K562 (cell line): ENCODE data around the gene CCDC187. TPM values are rescaled to one million over a fixed set of nuclear protein-coding genes. Genes with fewer than 3 reads are reported as not detected.

ENCODE experiments used
- ATAC-seq: fragments of 200-7000 bp; cut with Tn5 transposase; 3 replicates; pipeline ENCODE4 v1.9.1; 2020; ENCODE audit warnings: moderate library complexity
- BruUV-seq: library from RNA; stranded (reverse); fragments of 400-500 nt; replicated peaks from 2 replicates; lab custom pipeline; 2021; lab: Mats Ljungman, UMichigan
- CTCF ChIA-PET: fragments of 300-600 bp; formaldehyde crosslinking; extraction: SDS; loops from one replicate; lab custom pipeline; 2021; ENCODE audit warnings: low intra/inter-chr PET ratio; lab: Yijun Ruan, JAX
- POLR2A ChIA-PET: fragments of 300-600, 350-650 bp; sonication (Branson Sonifier 250); formaldehyde crosslinking; extraction: SDS; loops from one replicate; lab custom pipeline; 2021; ENCODE audit warnings: antibody characterized with exemption, inconsistent platforms; lab: Yijun Ruan, JAX
- DNase-seq, 4 experiments: peaks; one replicate each; pipeline versions ENCODE4 v3.0.0 to v3.0.0-alpha.2; 2011 to 2018; ENCODE audit warnings: low spot score in 3 of 4, mixed read lengths in 3 of 4; ENCODE audit errors: extremely low read depth in 1 of 4
- FAIRE-seq: peaks from 2 replicates; lab custom pipeline; 2011; peaks lifted over from hg19 to GRCh38; lab: Jason Lieb, UNC
- H2AFZ ChIP-seq: 2 replicates; pipeline ENCODE4 v1.6.0; 2011; ENCODE audit warnings: low read depth, low read length, control low read depth, inconsistent platforms
- H3K27ac ChIP-seq: fragments of 200-600 bp; 3 replicates; pipeline ENCODE4 v1.8.0; 2011; ENCODE audit warnings: low read depth, mild to moderate bottlenecking, control low read depth, inconsistent platforms, low read length, moderate library complexity, mixed read lengths; ENCODE audit errors: extremely low read depth
- H3K27me3 ChIP-seq, 2 experiments: fragments of 300-600 bp in 1 of 2; 2 replicates in 1 of 2; 3 replicates in 1 of 2; pipeline versions ENCODE4 v1.6.0 to v1.8.0; 2011; ENCODE audit warnings: inconsistent platforms in 2 of 2, low read length in 2 of 2, mild to moderate bottlenecking in 1 of 2, mixed read lengths in 1 of 2, moderate library complexity in 1 of 2; ENCODE audit not compliant: control insufficient read depth in 2 of 2, insufficient read depth in 2 of 2
- H3K36me3 ChIP-seq: fragments of 300-600 bp; 3 replicates; pipeline ENCODE4 v1.8.0; 2011; ENCODE audit warnings: mild to moderate bottlenecking, low read length, inconsistent platforms; ENCODE audit not compliant: control insufficient read depth, insufficient read depth
- H3K4me1 ChIP-seq, 2 experiments: fragments of 200-600 bp in 1 of 2; replicated peaks in 1 of 2; 2 replicates in 1 of 2; 3 replicates in 1 of 2; pipeline versions ENCODE4 v1.5.1 to v1.8.0; 2011; ENCODE audit warnings: inconsistent platforms in 2 of 2, low read length in 2 of 2, mild to moderate bottlenecking in 1 of 2, mixed read lengths in 1 of 2, moderate library complexity in 1 of 2; ENCODE audit not compliant: control insufficient read depth in 2 of 2, insufficient read depth in 2 of 2
- H3K4me2 ChIP-seq: 2 replicates; pipeline ENCODE4 v1.6.1; 2011; ENCODE audit warnings: low read length, control low read depth, inconsistent platforms, mixed read lengths; ENCODE audit not compliant: insufficient read depth
- H3K4me3 ChIP-seq: fragments of 200-600 bp; sonication (generic), shearing (Covaris generic); 2 replicates; pipeline ENCODE4 v1.5.1; 2016; ENCODE audit warnings: control low read depth, inconsistent platforms
- H3K79me2 ChIP-seq: fragments of 200-600 bp; 3 replicates; pipeline ENCODE4 v1.8.0; 2011; ENCODE audit warnings: low read length, inconsistent platforms; ENCODE audit not compliant: control insufficient read depth, insufficient read depth
- H3K9ac ChIP-seq, 2 experiments: 2 replicates each; pipeline versions ENCODE4 v1.6.0 to v1.6.1; 2011; ENCODE audit warnings: low read depth in 2 of 2, low read length in 2 of 2, control low read depth in 1 of 2, inconsistent platforms in 1 of 2, mild to moderate bottlenecking in 1 of 2, mixed read lengths in 1 of 2; ENCODE audit not compliant: insufficient read depth in 1 of 2
- H3K9me1 ChIP-seq: one replicate; pipeline ENCODE4 v1.6.0; 2011; ENCODE audit warnings: inconsistent platforms, mild to moderate bottlenecking, low read length, moderate library complexity; ENCODE audit not compliant: control insufficient read depth, insufficient read depth
- H3K9me3 ChIP-seq: replicated peaks from 2 replicates; pipeline ENCODE4 v1.5.1; 2011; ENCODE audit warnings: low read depth, low read length, inconsistent platforms; ENCODE audit not compliant: control insufficient read depth, insufficient read depth
- H4K20me1 ChIP-seq: replicated peaks from 2 replicates; pipeline ENCODE4 v1.6.1; 2011; ENCODE audit warnings: low read length, inconsistent platforms, mixed read lengths; ENCODE audit not compliant: control insufficient read depth, insufficient read depth
- DACH1 ChIP-seq: fragments of 450-650 bp; IDR thresholded peaks from 2 replicates; pipeline ENCODE4 v1.6.1; 2018; ENCODE audit not compliant: partially characterized antibody
- DDX20 ChIP-seq: fragments of 450-650 bp; IDR thresholded peaks from 2 replicates; pipeline ENCODE4 v1.6.1; 2016; ENCODE audit warnings: missing genetic modification characterization, low read depth, mild to moderate bottlenecking, missing compliant biosample characterization, moderate library complexity
- EGR1 ChIP-seq: fragments of 450-650 bp; conservative IDR thresholded peaks from 2 replicates; pipeline ENCODE4 v1.6.1; 2017; ENCODE audit warnings: mild to moderate bottlenecking
- KDM1A ChIP-seq, 2 experiments: fragments of 450-650 bp; IDR thresholded peaks; 2 replicates each; pipeline ENCODE4 v1.6.1; 2016; ENCODE audit warnings: mild to moderate bottlenecking in 2 of 2
- ZNF830 ChIP-seq: fragments of 250-450 bp; sonication (Bioruptor Pico); IDR thresholded peaks from 2 replicates; pipeline ENCODE4 v1.5.0; 2021; ENCODE audit warnings: mild to moderate bottlenecking
- ZZZ3 ChIP-seq: fragments of 450-650 bp; IDR thresholded peaks from 2 replicates; pipeline ENCODE4 v1.6.1; 2016; ENCODE audit warnings: antibody characterized with exemption, mild to moderate bottlenecking, moderate library complexity
- WGBS: fragments of 100-300 bp; shearing (Covaris generic); methylation state at CpG from one replicate; pipeline ENCODE4 v1.1.6; 2016; ENCODE audit warnings: low coverage, mixed read lengths; ENCODE audit not compliant: insufficient coverage; ENCODE audit errors: missing lambda C conversion rate; 5-methylcytosine and 5-hydroxymethylcytosine counted together
- in situ Hi-C: fragments of 300-500 bp; cut with MboI; formaldehyde crosslinking; loops from 4 replicates; pipeline ENCODE4 v1.15.0; 2018; ENCODE audit warnings: inconsistent platforms, mixed read lengths
- intact Hi-C: fragments of 100-400 bp; cut with micrococcal nuclease; formaldehyde crosslinking; loops from 2 replicates; pipeline ENCODE4 v1.14.2; 2022
- polyA plus RNA-seq, 8 experiments: library from polyadenylated mRNA; depleted of rRNA in 4 of 8; stranded (reverse) in 5 of 8; unstranded in 3 of 8; fragments of >200 nt; fragmentation: Nextera tagmentation in 2 of 8; fragmentation: Illumina TruSeq in 1 of 8; extraction: Ambion mirVana in 2 of 8; extraction: Trizol in 1 of 8; gene quantifications; 2 replicates each; pipeline versions ENCODE4 v1.2.1 to v1.2.3, GENCODE V29; 2011 to 2014; ENCODE audit warnings: inconsistent platforms in 1 of 8, missing spikeins in 1 of 8
- total RNA-seq, 7 experiments: library from RNA; depleted of rRNA in 6 of 7; stranded (reverse); fragments of >200 nt in 6 of 7; fragmentation: Illumina TruSeq in 2 of 7; extraction: Trizol in 2 of 7; gene quantifications; 2 replicates each; pipeline versions ENCODE4 v1.2.1 to v1.2.3, GENCODE V29; 2011 to 2021; ENCODE audit warnings: low replicate concordance in 1 of 7

Gene CCDC187
- total and polyA plus RNA-seq, 9 of the 15 experiments (the other 6 are each of a cell fraction or from before 2014, with no cell fraction given), result not detected

DNA sequence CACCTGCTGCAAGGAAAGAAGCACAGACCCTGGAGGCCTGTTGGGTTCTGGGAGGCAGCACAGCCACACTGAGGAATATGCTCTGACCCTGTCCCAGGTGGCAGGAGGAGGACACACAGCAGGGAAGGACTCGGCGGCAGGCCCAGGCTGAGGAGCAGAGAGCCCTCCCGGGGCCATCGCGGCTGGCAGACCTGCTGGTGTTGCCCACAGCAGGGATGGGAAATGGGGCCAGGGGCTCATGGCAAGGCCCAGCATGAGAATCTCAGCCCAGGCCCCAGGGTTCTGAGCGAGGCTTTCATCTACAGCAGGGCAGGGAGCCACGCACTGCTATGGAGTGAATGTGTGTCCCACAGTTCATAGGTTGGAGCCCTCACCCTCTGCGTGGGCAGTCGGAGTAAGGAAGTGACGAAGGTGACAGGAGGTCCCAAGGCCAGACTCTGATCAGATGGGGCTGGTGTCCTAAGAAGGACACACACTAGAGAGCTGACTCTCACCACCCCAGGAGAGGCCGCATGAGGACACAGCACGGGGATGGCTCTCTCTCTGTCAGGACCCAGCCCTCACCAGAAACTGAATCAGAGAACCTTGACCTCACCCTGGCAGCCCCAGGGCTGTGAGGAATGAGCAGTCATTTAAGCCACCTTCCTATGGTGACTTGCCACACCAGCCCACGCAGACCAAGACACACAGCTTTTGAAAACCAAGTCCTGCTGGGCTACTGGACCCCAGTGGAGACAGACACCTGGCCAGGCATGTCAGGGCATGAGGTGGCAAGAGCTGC, 13.2 kb upstream of the CCDC187 start:
- no peak for ATAC-seq
- H3K4me1 ChIP-seq, result peaks cover 0 to 30% of the 10 kb centered on the region in 2 experiments; a peak in 2 of 5 replicates
- no peaks in the 10 kb centered on the region for H3K79me2 ChIP-seq
- DNase-seq, result no peak
- 9% methylated on average over 13 of the region's 13 CpGs for whole genome bisulfite sequencing
- no peaks in the 10 kb centered on the region for H3K9me1 ChIP-seq
- CTCF ChIA-PET, result no interaction called here
- FAIRE-seq, result no peak
- no peak overlapping the region for H3K27ac ChIP-seq
- peaks cover 7% of the 10 kb centered on the region for H3K9me3 ChIP-seq
- peaks cover 7 to 30% of the 10 kb centered on the region in 2 experiments; a peak in 3 of 5 replicates for H3K27me3 ChIP-seq
- no TSS peak for BruUV-seq
- H3K4me2 ChIP-seq, result no peak overlapping the region
- in situ Hi-C loops, result no loop called here
- TF ChIP-seq ZNF830 (CRISPR knock-in tag), result no peak
- TF ChIP-seq ZZZ3, result no peak
- no peak for TF ChIP-seq KDM1A (IDR thresholded peaks at IDR 0.05)
- no peak for TF ChIP-seq DDX20 (tag)
- peak; percentile 47 for TF ChIP-seq EGR1
- no peak for TF ChIP-seq DACH1
- TF ChIP-seq, all 486 proteins: peak for 1
- no peaks in the 10 kb centered on the region for H3K36me3 ChIP-seq
- intact Hi-C loops, result no loop called here
- no peak overlapping the region for H3K9ac ChIP-seq
- POLR2A ChIA-PET, result no interaction called here
- H4K20me1 ChIP-seq, result no peaks in the 10 kb centered on the region; the same call in 1 of the 2 replicates
- H3K4me3 ChIP-seq, result no peak overlapping the region
- H2AFZ ChIP-seq, result no peak overlapping the region
